BE2C (cell line): Measurements from ENCODE around the gene FBN1.

ENCODE experiments used
- DNase-seq: peaks from one replicate; pipeline ENCODE4 v3.0.0-alpha.2; 2020
- H3K27me3 ChIP-seq: fragments of 250-450 bp; sonication (Bioruptor Pico); 2 replicates; pipeline ENCODE4 v1.5.1; 2020; ENCODE audit warnings: mild to moderate bottlenecking
- H3K36me3 ChIP-seq: fragments of 250-450 bp; sonication (Bioruptor Pico); 2 replicates; pipeline ENCODE4 v1.5.1; 2020; ENCODE audit warnings: mild to moderate bottlenecking
- H3K4me1 ChIP-seq: fragments of 250-450 bp; sonication (Bioruptor Pico); 2 replicates; pipeline ENCODE4 v1.5.1; 2020
- H3K4me3 ChIP-seq: 2 replicates; pipeline ENCODE4 v1.5.1; 2011; ENCODE audit warnings: low read depth, low read length
- H3K9me3 ChIP-seq: fragments of 250-450 bp; sonication (Bioruptor Pico); 2 replicates; pipeline ENCODE4 v1.5.1; 2020
- CTCF ChIP-seq: IDR thresholded peaks from 2 replicates; pipeline ENCODE4 v1.5.1; 2012; ENCODE audit warnings: mild to moderate bottlenecking, low read depth, low read length

The FBN1 gene

GRCh38 chr15:48520376-48521155 is 124.9 kb downstream of the FBN1 start:
- Histone ChIP-seq H3K4me3 (no peak overlapping the region), H3K27me3 (no peaks in the 10 kb centered on the region), H3K9me3 (no peaks in the 10 kb centered on the region), H3K36me3 (no peaks in the 10 kb centered on the region), H3K4me1 (peaks cover under 1% of the 10 kb centered on the region; the same call in 1 of the 2 replicates)
- peak; percentile 30 for DNase-seq
- peak; percentile 33 for TF ChIP-seq CTCF

- H3K4me1 ChIP-seq = peaks cover 4% of the 10 kb centered on the region; the same call in 1 of the 2 replicates
Measured at GRCh38 chr15:48516121-48516520, 129.4 kb downstream of the FBN1 start.

GRCh38 chr15:48515500-48515899 is 130.0 kb downstream of the FBN1 start:
- H3K27me3 ChIP-seq = no peaks in the 10 kb centered on the region
- no peak for DNase-seq
- H3K4me1 ChIP-seq = peaks cover 4% of the 10 kb centered on the region; the same call in 1 of the 2 replicates
- H3K4me3 ChIP-seq = no peak overlapping the region
- no peaks in the 10 kb centered on the region for H3K36me3 ChIP-seq
- H3K9me3 ChIP-seq = no peaks in the 10 kb centered on the region
- no peak for TF ChIP-seq CTCF

More at GRCh38 chr15:48516121-48516520, 129.4 kb downstream of the FBN1 start:
- no peaks in the 10 kb centered on the region for H3K9me3 ChIP-seq
- H3K4me3 ChIP-seq = no peak overlapping the region
- no peak for TF ChIP-seq CTCF
- no peak for DNase-seq
- no peaks in the 10 kb centered on the region for H3K36me3 ChIP-seq
- H3K27me3 ChIP-seq = no peaks in the 10 kb centered on the region

GRCh38 chr15:48514103-48514816 is 131.2 kb downstream of the FBN1 start:
- no peaks in the 10 kb centered on the region for H3K36me3 ChIP-seq
- no peak for DNase-seq
- peaks cover 4% of the 10 kb centered on the region; the same call in 1 of the 2 replicates for H3K4me1 ChIP-seq
- no peaks in the 10 kb centered on the region for H3K9me3 ChIP-seq
- no peak overlapping the region for H3K4me3 ChIP-seq
- no peaks in the 10 kb centered on the region for H3K27me3 ChIP-seq
- TF ChIP-seq CTCF = no peak

- Histone ChIP-seq H3K36me3 (no peaks in the 10 kb centered on the region), H3K4me3 (no peak overlapping the region), H3K9me3 (no peaks in the 10 kb centered on the region), H3K27me3 (no peaks in the 10 kb centered on the region), H3K4me1 (peaks cover 4% of the 10 kb centered on the region; the same call in 1 of the 2 replicates)
- no peak for TF ChIP-seq CTCF
- DNase-seq = no peak
Measured at GRCh38 chr15:48510976-48511375, 134.5 kb downstream of the FBN1 start.
